ENCODE results near the gene LIF.

Gene LIF

GRCh38 chr22:30245985-30246813 lies at the start of gene LIF:
LIF (minus strand) TSS chr22:30246759; CDS start chr22:30246695, 64 bp downstream.
- in situ Hi-C loops (cut with HindIII; ENCODE audit: low sequenced_read_pairs) = loop anchor here (10.0 kb wide), 1 partner anchor 61 kb away; no protein-coding TSS in a partner anchor

DNA sequence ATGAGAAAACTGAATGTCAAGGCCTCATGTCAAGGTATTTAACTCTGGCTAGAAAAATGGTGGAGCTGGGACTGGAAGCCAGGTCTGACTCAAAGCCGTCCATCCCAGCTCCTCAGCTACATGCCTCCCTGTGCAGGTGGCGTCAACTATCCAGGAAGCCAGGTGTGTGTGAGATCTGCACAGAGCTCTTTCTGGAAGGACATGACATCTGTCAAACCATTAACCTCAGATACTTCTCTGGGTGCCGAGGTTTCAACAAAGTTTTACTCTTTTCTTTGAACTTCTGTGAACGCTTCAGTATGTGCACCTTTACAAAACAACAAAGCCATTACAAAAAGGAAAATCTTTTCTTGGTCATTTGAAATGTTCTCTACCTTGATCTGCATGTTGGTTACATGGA lies 49.8 kb upstream of the LIF start:
- in situ Hi-C loops (cut with HindIII; ENCODE audit: low sequenced_read_pairs) = no loop called here

GRCh38 chr22:30295576-30295975 lies 49.0 kb upstream of the LIF start:
- in situ Hi-C loops (cut with HindIII; ENCODE audit: low sequenced_read_pairs) = no loop called here

DNA sequence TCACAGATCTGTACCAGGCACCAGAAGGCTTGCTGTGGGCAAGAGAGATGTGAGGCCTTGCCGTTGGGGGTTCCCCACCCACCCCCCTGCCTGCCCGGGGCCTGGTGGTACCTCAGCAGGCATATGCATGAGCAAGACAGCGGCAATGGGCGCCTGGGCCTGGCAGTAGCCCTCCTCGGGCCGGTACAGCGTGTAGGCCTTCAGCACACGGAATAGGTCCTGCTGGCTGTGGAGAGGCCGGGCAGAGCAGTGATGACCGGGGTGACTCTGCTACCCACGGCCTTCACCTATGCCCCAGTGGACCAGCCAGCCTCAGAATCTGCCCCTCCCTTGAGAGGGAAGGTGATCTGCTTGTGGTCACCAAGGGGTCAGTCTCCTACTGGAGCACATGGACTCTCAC lies 48.3 kb upstream of the LIF start:
- in situ Hi-C loops (cut with HindIII; ENCODE audit: low sequenced_read_pairs) = no loop called here

DNA sequence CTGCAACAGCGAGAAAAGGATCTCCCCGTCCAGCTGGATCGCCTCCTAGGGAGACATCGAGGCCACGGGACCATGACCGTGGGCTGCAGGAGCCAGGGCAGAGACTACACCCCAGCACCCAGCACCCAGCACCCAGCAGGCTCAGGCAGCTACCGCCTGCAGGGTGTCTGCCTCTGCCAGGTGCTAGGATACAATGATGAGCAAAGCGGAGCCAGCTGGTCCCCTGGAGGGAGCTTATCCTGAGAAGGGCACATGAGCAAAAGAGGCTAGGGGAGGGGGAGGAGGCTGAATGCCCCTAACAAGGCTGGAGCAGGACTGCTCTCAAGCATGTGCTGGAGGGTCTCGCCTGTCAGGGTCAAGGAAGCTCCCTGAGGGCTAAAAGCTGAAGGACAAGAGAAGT lies 47.5 kb upstream of the LIF start:
- in situ Hi-C loops (cut with HindIII; ENCODE audit: low sequenced_read_pairs) = no loop called here

DNA sequence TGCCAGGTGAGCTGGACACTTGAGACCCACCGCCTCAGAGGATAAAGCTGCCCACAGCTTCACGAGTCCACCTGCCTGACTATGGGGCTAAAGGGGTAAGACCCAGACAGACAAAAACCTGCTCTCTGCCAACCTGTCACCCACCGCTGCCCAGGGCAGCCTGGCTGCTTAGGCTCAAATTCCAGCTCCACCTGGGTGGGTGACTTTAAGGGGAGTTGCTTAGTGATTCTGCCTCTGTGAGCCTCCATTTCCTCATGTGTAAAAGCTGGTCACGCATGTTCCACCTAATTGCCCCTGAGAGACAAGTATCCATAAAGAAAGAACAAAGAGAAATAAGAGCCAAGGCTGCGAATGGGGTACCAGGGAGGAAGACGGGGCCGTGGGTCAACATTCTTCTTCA lies 46.5 kb upstream of the LIF start:
- in situ Hi-C loops (cut with HindIII; ENCODE audit: low sequenced_read_pairs) = no loop called here

- in situ Hi-C loops (cut with HindIII; ENCODE audit: low sequenced_read_pairs) = no loop called here
Observed at GRCh38 chr22:30292069-30292970, 45.8 kb upstream of the LIF start.

GRCh38 chr22:30291058-30291892 lies 44.7 kb upstream of the LIF start:
- in situ Hi-C loops (cut with HindIII; ENCODE audit: low sequenced_read_pairs) = no loop called here

- in situ Hi-C loops (cut with HindIII; ENCODE audit: low sequenced_read_pairs) = no loop called here
Observed at GRCh38 chr22:30290342-30291057, 43.9 kb upstream of the LIF start.

DNA sequence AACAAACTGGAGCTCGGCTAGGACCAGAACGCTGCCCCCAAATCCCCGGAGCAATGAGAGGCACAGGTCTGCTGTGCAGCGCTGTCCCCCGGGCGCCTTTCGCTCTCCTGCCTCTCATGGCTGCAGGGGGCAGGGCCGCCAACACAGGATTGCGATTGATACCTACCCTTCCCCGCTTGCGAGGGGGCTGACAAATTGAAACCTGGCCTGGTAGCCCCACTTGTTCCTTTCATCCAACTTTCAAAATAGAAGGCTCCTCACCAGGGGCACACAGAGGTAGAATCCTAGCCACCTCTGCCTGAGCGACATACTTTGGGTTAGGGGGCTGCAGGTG lies 43.4 kb upstream of the LIF start:
- in situ Hi-C loops (cut with HindIII; ENCODE audit: low sequenced_read_pairs) = loop anchor here (5.0 kb wide), 1 partner anchor 37 kb away; the partner anchor contains the start of gene TBC1D10A

DNA sequence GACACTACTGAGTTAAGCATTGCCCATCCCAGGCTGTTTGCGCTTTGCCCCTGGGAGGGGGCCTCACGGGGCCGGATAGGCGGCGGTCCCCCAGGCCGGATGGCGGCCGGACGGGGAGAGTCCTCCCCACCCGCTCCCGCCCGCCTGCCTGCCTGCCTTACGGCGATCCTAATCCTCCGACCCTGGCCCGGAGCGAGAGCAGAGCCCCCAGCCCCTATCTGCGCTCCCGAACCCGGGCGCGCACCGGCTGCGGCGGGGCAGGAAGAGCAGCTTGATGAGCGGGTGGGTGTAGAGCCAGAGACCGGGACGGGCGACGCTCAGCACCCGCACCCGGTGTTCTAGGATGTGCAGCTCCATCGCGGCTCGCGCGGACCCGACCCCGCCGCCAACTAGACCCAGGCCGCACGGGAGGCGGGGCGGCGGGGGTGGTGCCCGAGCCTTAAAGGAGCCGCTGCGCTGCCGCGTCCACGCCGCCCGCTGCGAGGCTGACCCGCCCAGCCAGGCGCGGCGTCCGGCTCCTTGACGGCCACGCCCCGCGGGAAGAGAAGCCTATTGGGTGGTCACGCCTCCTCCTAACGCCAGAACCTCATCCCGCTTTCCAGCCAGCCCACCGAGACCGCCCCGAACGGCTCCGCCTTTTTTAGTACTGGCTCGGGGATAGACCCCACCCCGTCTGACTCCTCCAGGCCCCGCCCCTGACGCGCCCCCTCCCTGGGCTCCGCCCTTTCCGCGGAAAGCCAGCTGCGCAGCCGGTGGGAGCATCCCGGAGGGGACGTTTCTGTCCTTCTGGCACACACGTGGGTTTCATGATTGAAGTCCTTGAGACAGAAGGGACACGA lies 42.8 kb upstream of the LIF start, which contains the start of gene CASTOR1:
TSS of gene CASTOR1 (minus strand) at position 365 of the 839 bp plus-strand sequence. CDS start at position 357, 8 bp downstream.
- in situ Hi-C loops (cut with HindIII; ENCODE audit: low sequenced_read_pairs) = loop anchor here (5.0 kb wide), 1 partner anchor 38 kb away; the partner anchor contains the start of gene TBC1D10A

DNA sequence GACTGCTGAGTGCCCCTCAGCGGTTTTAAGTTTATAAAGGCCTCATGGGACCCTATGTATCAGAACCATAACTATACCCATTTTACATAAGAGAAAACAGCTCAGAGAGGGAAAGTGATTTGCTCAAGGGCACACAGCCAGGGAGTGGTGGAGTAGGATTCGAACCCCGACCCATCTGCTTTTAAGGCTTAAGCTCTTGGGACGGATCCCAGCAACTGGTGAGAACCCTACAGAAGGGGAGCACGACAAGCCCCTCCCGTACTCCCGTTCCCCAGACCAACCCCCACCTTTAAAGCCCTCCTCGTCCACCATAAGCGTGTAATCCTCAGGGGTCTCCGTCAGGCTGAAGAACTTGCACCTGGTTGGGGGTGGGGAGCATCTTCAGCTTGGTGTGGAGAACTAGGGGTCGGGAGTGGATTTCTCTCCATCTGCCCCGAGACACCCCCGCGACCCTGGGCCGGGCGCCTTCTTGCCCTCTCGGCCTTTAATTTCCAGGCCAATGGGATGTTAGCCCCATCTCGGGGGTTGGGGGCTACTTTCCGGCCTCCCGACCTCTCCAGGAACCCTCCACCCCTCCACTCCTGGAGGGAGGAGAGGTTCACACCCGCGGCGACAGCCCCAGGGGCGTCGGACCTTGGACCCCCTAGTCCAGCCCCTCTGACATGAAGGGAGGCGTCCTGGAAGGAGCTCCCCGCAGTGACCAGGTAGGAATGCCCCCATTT lies 42.0 kb upstream of the LIF start:
- in situ Hi-C loops (cut with HindIII; ENCODE audit: low sequenced_read_pairs) = loop anchor here (5.0 kb wide), 1 partner anchor 39 kb away; the partner anchor contains the start of gene TBC1D10A

GRCh38 chr22:30287648-30288418 lies 41.3 kb upstream of the LIF start:
- in situ Hi-C loops (cut with HindIII; ENCODE audit: low sequenced_read_pairs) = loop anchor here (5.0 kb wide), 1 partner anchor 39 kb away; the partner anchor contains the start of gene TBC1D10A

GRCh38 chr22:30286813-30287647 lies 40.5 kb upstream of the LIF start:
- in situ Hi-C loops (cut with HindIII; ENCODE audit: low sequenced_read_pairs) = loop anchor here (5.0 kb wide), 1 partner anchor 40 kb away; the partner anchor contains the start of gene TBC1D10A

DNA sequence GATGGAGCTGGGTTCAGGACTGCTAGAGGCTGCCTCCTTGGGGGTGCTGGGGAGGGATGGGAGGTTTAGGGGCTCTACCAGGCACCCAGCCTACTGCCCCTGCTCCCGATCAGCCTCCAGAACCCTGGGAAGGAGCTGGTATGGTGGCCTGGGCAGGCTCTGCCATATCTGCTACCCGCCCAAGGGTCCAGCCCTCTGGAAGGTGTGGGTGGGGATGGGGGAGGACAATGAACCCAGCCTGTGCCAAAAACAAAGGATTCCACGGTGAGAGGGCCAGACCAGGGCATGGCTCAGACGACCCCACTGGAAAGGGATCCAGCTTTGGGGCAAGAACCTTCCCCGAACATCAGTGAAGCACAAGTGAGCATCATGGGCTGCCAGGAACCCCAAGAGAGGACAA lies 39.8 kb upstream of the LIF start:
- in situ Hi-C loops (cut with HindIII; ENCODE audit: low sequenced_read_pairs) = loop anchor here (5.0 kb wide), 1 partner anchor 41 kb away; the partner anchor contains the start of gene TBC1D10A

- in situ Hi-C loops (cut with HindIII; ENCODE audit: low sequenced_read_pairs) = loop anchor here (5.0 kb wide), 1 partner anchor 41 kb away; the partner anchor contains the start of gene TBC1D10A
Observed at GRCh38 chr22:30285846-30286200, 39.3 kb upstream of the LIF start.
